Stimulated activated CD4-positive, alpha-beta T cell treated with anti-CD3 and anti-CD28 coated beads, Interleukin-2, amount 100 ng/mL, for 48 hours (primary cell): ENCODE measurements around the gene OPTC.
"Not testable (repeated sequence)": the region's sequence is repeated elsewhere in the genome, so short reads cannot be mapped to it uniquely, and the experiment has no call there.

Experiments
- DNase-seq, 2 donors: peaks; one replicate each; pipeline ENCODE4 v3.0.0-alpha.2; 2020

Gene OPTC, protein sequence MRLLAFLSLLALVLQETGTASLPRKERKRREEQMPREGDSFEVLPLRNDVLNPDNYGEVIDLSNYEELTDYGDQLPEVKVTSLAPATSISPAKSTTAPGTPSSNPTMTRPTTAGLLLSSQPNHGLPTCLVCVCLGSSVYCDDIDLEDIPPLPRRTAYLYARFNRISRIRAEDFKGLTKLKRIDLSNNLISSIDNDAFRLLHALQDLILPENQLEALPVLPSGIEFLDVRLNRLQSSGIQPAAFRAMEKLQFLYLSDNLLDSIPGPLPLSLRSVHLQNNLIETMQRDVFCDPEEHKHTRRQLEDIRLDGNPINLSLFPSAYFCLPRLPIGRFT

DNA sequence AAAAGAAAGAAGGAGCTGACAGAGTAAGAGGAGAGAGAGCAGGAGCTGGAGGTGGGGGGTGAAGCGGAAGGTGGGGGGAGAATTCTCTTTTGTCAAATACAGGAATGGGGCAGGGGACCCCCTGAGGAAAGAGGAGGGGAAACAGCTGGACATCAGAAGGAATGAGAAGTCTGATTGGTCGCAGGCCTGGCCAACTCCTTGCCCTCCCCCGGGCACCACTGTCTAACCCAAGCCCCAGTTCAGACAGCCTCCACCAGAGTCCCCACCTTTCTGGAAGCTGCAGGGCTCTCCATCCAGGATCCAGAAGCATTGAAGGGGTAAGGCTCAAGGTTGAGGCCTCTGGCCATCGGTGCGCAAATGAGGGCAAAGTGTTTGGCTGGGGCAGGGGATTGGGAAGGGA is at the start of gene OPTC:
OPTC (plus strand) TSS at position 253 of the 400 bp plus-strand sequence. CDS start 1,853 bp downstream, outside the sequence.
- no peak for DNase-seq

DNA sequence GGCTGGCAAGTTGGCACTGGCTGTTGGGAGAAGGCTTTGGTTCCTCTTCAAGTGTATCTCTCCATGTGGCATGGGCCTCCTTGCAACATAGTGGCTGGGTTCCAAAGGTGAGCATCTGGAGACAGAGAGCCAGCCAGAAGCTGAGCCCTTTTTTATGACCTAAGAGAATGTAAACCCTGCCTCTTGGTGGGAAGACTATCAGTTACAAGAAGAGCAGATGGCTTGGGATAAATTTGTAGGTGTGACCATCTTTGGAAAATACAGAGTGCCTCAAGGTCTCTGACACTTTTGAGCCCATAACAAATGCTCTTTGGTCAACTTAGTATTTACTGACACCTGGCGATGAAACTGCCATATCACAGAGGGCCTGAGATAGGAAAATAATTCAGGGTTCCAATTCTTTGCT is 49.8 kb upstream of the OPTC start:
- DNase-seq = no peak

DNA sequence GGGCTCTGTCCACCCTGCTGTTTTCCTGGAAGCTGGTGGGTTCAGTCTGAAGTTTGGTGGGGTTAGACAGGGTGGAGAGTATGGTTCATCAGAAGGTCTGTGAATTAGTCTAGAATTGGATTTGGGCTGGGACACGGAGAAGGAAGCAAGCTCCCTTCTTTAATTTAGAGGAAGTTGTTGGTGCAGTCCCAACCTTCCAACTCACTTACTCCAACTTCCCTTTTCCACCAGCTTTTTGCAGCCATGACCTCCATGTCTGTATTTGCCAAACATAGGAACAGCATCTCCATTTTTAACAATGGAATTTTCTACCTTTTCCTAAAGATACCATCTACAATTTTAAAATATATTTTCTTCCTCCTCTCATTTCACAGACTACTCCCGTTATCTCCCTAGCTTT is 46.8 kb upstream of the OPTC start:
- DNase-seq = no peak

DNA sequence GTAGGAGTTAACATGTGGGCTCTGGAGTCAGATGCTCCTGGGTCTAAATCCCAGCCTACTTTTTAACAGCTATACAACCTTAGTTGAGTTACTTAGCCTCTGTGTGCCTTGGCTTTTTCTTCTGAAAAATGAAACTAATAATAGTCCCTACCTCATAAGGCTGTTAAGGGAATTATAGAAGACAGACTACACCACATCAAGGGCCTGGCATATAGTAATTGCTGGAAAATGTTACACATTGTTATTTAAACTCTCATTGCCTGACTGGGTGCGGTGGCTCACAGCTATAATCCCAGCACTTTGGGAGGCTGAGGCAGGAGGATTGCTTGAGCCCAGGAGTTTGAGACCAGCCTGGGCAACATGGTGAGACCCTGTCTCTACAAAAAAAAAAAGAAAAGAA is 46.4 kb upstream of the OPTC start:
- not testable (repeated sequence) for DNase-seq

DNA sequence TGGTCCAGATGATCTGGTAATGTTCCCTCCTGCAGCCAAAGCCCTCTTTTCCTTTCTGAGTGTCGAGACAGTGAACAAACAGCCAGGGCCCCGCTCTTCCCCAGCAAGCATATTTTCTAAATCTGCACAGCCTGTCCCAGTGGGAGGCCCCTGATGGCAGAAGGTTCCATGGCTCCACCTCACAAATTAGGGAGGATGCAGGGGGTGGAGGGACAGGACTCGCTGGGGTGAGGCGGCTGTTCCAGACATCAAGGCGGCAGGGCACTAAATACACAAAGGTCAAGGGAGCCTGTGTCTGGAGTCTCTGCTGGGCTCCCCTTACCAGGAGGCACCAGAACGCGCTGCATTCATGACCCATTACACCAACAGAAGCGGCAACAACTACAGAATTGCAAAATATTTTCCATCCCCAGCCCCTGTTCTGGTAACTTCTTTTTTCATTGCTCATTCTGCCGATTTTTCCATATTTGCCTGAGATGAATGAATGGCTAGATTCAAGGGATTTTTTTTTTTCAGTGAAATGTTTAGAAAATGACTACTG is 45.4 kb upstream of the OPTC start:
- DNase-seq = no peak

DNA sequence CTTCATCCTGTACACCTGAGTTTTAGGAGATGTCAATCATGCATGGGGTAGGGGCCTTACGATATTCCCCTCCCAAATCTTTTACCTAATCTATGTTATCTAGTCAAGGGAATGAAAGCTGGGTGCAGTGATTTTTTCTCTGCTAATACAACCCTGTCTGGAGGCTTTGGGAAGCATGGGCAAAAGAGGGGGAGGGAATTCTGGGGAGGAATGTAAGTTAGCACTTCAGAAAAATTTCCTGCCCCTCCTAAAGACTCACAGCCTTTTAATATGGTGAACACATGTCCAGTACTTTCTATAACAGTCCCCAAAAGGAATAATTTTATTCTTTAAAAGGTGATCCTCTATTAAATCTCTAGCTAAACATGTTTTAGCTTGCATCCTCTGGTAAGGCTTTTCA is 44.0 kb upstream of the OPTC start:
- DNase-seq = no peak

DNA sequence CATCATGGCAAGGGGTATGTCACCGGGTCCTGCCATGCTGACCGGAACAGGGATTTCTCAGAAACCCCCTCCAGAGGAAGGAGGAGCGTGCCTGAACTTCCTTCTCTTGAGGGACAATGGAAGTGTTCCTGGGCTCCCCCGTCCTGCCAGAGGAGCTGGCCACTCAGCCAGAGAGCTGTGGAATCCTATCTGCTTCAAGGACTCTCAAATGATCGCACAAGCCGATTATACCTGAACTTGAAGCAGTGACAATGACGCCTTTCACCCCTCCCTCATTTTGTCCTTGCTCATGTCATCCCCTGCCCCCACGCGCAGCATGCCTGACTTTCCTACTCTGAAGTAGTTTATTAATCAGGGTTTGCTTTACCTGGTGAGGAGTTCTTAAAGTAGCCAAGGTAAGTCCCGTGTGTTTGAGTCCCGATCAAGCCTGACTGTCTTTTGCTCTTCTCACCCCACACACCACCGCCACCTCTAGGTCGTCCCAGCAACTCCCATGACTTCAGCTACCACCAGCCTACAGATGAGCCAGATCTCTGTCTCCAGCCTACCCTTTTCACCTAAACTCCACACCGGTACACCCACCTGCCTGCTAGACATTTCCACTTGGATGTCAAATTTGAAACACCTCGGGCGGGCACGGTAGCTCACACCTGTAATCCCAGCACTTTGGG is 43.3 kb upstream of the OPTC start:
- no peak for DNase-seq

DNA sequence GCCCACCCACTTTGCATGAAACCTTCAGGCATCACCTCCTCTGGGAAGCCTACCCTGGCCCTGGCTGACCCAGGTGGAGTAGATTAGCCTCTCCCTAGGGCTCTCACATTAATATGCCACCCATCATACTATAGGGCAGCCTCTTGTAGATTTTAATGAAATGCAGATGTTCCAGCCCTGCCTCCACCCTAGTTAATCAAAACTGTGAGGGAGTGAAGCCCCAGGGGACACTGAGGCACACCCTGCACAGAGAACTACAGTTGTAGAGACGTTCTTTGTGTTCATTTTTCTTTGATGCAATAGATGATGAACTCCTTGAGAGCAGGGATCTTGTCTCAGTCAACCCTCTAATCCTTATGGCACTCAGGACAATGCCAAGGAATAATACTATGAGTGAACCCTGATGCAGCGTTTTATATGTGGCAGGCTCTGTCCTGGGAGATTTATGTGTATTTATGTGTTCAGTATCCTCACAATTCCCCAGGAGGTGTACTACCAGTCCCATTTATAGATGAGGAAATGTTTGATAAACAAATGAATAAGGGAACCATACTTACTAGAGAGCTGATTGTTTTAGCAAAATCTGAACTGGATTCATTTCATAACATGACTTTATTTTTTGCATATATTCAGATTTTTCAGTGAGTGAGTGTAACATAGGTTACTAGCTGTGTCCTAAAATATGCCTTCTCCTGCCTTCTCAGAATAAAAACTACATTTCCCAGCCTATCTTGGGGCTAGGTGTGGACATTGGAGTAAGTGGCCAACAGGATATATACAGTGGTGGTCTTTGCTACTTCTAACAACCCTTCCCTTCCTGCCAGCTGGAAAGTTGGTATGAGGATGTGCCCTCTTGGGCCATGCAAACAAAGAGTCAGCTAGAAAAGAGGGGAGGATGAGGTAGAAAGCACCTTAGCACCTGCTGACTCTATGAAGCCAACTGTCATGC is 41.8 kb upstream of the OPTC start:
- no peak for DNase-seq

DNA sequence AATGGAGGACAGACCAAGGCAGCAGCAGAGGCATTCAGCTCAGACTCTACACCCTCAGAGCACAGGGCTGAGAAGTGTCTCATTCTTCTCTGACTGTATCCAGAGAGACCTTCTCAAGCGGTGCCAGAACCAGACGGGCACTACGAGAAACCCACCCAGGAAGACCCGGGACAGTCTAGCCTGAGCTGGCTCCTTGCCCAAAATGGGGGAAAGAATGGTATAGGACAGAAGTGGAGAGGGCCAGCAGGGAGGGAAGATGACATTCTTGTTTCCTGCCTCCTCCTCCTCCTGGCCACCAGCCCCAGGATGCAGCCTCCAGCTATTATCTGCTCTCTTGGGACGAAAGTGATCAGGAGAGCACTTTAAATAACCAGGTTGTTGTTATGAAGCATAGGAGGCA is 40.9 kb upstream of the OPTC start:
- no peak for DNase-seq

DNA sequence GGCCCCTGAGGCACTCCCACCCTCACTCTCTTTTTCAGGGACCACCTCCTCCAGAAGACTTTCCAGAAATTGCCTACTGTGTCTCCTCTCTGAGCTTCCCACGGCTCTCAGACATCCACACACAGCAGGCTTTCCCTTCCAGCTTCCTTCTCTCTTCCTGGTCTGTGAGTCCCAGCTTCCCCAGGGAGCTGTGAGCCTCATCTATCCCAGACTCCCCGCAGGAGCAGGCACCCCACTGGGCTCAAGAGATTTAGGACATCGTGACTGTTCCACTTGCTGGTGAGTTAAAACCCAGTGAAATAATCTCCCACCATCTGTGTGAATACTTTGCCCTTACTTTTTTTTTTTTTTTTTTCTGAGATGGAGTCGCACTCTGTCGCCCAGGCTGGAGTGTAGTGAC is 40.3 kb upstream of the OPTC start:
- DNase-seq = no peak

DNA sequence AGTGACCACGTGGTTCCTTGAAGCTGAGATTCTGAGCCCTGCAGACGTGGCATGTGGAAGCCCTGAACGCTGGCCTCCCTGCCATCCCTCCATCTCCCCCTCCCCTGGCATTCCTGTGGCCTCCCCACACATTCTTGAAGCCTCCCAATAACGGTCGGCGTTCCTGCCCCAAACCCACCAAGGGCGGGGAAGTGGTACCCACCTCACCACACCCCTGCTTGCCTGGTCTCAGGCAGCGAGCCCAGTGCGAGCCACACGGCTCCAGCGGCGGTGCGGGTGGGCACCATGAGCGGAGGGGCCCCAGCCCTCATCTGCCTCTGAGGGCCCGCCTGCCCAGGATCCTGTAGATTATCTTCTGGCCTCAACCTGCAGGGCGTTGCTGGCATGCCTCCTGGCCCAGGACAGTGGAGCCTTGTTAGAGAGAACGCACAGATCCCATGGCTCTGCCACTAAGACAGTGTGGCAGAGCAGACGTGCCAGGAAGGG is 38.9 kb upstream of the OPTC start:
- no peak for DNase-seq

DNA sequence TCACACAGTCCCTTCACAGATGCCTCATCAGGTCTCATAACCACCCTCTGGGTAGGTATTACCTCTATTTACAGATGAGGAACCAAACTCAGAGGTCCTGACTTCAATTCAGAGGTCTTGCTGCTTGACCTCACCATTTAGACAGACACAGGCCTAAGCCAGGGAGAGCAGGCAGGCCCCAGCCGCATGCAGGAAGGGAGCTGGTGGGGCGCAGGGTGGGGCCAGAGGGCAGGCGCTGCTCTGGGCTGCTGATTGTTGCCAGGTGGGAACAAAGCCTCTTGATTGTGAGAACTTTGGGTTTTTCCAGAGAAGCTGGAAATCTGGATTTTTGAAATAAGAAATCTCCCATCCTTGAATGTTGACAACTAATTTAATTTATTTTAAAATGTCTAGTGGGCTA is 38.2 kb upstream of the OPTC start:
- no peak for DNase-seq

DNA sequence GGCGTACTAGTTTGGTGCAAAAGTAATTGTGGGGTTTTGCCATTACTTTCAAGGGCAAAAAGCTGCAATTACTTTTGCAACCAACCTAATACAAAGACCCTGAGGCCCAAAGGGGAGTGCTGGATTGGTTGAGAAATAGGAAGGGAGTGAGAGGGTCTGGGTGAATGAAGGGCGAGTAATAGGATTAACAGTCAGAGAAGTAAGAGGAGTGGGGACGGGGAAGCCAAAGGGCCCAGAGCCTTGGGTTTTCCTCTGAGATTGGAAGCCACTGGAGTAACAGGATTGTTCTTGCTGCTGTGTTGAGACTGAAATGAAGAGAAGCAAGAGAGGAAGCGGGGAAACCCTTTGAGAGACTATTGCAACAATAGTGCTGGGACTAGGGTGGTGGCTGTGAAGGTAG is 37.4 kb upstream of the OPTC start:
- no peak for DNase-seq

DNA sequence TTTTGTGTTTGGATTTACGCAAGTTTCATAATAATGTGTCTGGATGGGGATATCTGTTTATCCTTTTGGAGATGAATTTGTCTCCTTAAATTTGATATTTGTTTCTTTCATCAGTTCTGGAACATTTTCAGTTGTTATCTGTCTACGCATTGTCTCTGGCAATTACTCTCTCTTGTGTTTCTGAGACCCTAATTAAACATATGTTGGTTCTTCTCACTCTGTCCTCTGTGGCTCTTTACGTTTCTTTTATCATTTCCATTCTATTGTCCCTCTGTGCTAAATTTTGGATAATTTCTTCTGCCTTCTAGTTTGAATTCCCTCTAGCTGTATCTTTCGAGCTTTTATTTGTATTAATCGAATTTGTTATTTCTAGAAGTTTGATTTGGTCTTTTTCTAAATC is 35.9 kb upstream of the OPTC start:
- DNase-seq = no peak

DNA sequence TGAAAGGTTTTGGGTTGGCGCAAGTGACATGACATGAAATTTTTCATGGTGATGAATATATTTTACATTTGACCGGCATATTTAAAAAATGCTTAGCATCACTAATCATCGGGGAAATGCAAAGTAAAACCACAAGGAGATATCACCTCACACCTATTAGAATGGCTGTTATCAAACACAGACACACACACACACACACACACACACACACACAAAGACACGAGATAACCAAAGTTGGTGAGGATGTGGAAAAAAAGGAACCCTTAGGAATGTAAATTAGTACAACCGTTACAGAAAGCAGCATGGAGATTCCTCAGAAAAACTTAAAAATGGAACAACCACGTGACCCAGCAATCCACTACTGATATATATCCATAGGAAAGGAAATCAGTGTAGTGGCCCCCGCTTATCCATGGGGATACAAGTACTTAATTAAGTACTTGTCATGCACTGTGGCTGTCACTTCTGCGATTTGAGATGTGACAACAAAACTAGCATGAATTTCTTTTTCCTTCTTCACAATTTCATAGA is 34.2 kb upstream of the OPTC start:
- no peak for DNase-seq

DNA sequence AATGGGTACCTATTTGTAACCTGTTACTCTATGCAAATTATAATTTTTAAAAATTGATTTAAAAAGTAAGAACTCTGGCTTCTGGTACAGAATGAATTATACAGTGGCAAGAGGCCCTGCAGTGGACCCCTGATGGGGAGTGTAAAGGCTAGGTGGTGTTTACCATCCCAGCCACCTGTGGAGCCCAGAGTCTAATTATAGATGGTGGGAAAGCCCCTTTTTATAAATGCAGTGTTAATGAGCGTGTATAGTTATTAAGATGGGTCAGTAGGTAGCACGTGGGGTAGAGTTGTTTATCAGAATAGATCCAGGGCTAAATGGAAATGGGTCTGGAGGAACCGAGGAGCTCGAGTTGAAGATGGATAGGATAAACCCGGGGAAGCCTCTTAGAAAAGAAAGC is 32.2 kb upstream of the OPTC start:
- DNase-seq = no peak

DNA sequence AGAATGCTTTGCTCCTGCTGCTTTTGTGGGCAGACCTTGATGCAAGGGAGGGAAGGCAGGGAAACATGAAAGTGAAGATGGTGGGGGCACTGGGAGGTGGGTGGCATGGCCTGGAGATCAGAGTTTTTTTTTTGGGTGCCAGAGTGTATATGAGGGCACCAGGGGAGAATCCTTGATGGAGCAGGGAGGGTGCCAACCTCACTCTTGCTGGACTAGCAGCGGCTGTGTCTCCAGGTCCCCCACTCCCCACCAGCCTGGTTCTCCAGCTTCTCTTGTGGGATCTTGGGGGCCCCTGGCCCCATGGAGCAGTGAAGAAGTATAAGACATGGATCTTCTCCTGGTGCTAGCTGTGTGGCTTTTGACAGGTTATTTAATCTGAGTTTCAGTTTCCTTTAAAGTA is 31.8 kb upstream of the OPTC start:
- DNase-seq = no peak

DNA sequence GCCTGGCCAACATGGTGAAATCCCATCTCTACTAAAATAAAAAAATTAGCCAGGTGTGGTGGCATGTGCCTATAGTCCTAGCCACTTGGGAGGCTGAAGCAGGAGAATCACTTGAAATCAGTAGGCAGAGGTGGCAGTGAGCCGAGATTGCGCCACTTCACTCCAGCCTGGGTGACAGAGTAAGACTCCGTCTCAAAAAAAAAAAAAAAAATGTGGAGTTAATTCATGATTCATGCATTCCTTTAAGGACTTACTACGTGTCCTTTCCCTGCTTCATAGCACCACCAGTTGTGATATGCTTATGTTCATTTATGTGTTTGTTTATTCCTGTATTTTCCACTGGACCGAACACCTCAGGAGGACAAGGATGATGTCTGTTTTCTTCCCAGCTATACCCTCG is 31.1 kb upstream of the OPTC start:
- DNase-seq = no peak

DNA sequence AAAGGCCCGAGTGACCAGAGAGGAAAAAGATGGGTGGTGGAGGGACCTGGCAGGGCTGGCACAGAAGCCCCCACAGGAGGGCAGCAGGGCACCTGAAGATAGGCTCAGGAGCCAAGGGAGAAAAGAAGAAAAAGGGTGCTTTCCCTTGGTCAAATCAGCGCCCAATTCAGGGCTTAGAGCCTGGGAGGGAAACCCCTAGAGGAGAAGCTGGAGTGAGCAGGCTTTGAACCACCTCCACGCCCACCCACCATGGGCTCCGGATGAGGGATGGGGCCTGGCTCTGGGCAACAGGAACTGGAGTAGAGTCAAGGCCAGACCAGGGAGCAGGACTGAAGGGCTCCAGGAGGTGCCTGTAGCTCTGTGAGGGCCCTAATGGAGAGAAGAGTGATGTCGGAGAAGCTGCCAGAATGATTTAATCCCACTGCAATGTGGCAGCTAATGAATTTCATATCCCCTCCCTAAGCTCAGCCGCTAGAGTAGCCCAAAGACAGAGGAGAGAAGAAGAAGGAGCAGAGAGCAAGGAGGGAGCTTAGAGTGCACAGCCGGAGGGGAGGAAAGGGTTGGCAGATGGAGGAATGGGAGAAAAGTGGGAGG is 30.4 kb upstream of the OPTC start:
- no peak for DNase-seq

DNA sequence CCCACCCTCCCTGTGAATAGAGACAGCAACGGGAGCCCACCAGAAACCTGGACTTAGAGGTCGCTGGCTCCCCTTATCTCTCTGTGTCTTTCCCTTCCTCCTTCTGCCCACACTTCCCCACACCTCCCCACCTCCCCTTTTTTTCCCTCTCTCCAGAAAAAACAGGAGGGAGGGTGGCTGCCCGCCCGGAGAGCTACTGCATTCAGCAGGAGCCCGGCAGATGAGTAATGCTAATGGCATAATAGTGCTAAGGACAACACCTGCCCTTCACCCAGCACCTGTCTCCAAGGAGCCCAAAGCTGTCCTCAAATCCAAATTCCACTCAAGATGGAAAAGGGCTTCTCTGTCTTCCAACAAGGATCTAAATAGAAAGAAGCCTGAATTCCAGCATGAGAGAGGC is 29.7 kb upstream of the OPTC start:
- no peak for DNase-seq

DNA sequence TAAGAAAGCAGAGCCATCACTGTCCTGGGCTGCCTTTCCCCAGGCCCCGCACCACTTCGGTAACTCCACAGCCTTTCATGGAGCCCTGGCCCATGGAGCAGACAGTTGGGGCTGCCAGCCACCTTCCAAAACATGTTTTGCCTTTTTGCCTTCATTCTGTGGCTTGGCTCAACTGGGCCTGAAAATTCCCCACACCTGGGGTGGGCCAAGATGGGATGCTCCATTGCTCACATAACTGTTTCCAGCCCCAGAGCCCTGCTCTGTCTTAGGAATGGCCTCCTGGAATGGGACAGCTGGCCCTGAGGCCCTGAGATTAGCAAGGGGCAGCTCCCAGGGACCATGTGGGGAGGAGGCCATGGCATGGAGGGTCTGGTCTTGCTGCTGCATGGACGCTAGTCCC is 29.2 kb upstream of the OPTC start:
- no peak for DNase-seq

DNA sequence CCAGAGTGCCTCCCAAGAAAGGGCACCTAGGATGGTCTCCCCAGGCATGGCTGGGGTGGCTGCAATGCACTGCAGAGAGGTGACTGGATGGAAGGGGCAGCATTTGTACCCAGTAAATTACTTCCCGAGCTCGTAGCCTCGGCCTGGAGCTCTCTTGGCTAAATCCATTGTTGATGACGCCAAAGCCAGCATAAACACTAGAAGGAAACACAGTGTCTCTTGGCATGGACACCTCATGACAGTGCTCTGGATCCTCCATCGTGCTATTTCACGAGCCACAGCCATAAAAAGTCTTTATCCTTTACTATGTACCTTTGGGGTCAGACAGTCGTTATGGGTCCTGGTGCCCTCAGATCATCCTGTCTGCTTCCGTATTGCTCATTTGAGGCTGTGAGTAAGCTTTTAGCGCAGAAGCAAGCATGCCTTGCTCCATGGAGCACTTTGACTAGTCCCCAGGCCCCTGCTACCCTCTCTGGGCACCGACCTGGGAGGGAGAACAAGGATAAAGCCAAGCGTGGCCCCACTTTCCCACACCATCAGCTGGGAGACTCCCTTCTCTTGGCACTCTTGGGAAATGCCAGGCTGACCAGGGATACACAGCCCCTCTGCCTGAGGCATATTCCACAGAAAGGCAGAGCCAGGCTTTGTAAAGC is 28.7 kb upstream of the OPTC start:
- no peak for DNase-seq
